ENCODE results near the gene TBX20.

TBX20 gene

DNA sequence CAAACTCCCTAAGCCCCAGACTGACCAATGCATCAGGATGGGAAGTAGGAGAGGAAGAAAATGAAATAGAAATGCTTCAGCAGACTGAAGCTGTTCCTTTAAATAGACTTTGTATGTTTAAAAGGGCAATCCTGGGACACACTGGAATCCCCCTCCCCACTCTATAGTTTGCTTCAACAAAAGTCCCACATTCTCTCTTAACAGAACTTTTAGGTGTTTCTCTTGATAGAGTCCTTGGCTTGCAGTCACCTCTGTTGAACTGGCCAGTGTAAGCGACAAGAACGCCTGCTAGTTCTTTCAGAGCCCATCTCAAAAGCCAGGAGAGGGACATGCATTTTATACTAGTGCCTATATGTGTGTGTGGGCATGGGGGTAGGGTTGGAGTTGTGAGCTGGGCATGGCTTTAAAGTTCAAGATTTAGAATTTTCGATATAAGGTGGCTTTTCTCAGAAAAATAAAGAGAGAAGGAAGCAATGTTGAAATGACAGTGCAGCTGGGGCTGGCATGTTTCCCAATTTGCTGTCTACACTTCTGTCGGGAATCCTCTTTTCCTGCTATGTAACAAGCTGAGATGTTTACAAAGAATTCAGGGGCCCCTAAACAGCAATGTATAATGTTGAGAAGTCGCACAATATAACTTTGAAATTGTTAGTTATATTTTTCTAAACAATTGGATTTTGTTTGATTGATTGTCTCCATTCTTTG is 2.1 kb downstream of the TBX20 start:
- no peak for DNase-seq (ENCODE audit: low spot score)
- TF ChIP-seq CTCF (IDR thresholded peaks at IDR 0.05; ENCODE audit: extremely low read depth, insufficient read depth, missing control alignments): no peak
- in situ Hi-C loops (cut with MboI; ENCODE audit: low pct_unique_long_range_greater_than_20kb, low sequenced_read_pairs, unreplicated experiment): no loop called here

DNA sequence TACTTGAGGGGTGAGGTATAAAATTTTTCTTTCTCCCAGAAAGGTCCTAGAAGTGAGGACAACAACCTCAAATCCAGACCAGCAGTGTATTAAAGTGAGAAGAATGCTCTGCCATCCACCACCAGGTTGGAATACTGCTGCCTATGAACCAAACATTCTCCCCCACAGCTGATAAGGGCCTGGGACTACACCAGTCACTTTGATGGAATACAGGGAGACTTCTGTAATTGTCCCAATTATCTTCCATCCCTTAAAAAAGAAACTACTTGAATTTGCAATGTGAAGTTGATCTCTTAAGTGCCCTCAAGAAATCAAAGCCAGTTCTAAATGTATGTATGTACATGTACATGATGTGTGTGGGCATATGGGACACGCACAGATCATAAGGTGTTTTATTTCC is 3.0 kb downstream of the TBX20 start:
- no peak for TF ChIP-seq CTCF (IDR thresholded peaks at IDR 0.05; ENCODE audit: extremely low read depth, insufficient read depth, missing control alignments)
- in situ Hi-C loops (cut with MboI; ENCODE audit: low pct_unique_long_range_greater_than_20kb, low sequenced_read_pairs, unreplicated experiment): no loop called here
- no peak for DNase-seq (ENCODE audit: low spot score)

GRCh38 chr7:35250452-35250851 is 3.4 kb downstream of the TBX20 start:
- no peak for DNase-seq (ENCODE audit: low spot score)
- TF ChIP-seq CTCF (IDR thresholded peaks at IDR 0.05; ENCODE audit: extremely low read depth, insufficient read depth, missing control alignments): no peak
- in situ Hi-C loops (cut with MboI; ENCODE audit: low pct_unique_long_range_greater_than_20kb, low sequenced_read_pairs, unreplicated experiment): no loop called here

GRCh38 chr7:35249537-35249907 is 4.4 kb downstream of the TBX20 start:
- no peak for TF ChIP-seq CTCF (IDR thresholded peaks at IDR 0.05; ENCODE audit: extremely low read depth, insufficient read depth, missing control alignments)
- DNase-seq (ENCODE audit: low spot score): no peak
- in situ Hi-C loops (cut with MboI; ENCODE audit: low pct_unique_long_range_greater_than_20kb, low sequenced_read_pairs, unreplicated experiment): no loop called here

DNA sequence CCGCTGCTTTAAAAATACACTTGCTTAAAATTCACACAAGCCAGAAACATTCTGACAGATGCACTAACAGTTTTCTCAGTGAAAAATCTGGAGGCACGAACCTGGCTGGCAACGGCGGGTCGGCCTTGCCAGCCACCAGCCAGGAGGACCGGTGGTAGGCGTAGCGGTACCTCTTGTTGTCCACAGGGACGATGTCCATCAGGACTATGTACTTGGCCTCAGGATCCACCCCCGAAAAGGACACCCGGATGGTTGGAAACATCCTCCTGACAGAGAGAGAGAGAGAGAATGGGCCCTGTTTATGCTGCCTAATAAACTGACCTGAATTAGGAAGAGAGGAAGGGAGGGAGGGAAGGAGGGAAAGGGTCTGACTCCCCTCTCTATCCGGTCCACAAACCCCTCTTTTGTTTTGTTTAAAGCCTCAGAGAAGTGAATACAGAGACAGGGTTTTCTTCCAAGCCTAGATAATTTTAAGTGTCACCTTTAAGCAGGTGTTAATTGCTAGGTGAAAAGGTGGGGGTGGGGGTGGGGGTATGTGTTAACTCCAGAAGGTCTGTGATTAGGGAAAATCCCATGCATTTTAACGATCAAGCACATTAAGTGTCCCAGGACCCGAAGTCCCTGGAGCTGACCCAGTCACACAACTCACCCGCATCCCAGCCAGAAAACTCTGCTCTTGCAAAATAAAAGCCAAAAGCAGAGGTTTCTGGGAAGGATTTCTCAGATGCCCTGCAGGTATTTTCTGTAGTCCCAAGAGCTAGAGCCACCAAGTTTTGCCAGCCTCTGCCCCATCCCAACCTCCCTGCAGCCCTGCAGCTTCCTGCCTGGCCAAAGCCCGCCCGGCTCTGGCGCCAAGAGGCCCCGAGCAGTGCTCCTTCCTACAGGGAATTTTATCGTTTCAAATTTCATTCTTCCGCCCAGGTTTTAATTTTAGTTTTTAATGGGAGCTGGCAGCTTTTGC is 5.0 kb downstream of the TBX20 start:
- DNase-seq (ENCODE audit: low spot score): no peak
- no peak for TF ChIP-seq CTCF (IDR thresholded peaks at IDR 0.05; ENCODE audit: extremely low read depth, insufficient read depth, missing control alignments)
- in situ Hi-C loops (cut with MboI; ENCODE audit: low pct_unique_long_range_greater_than_20kb, low sequenced_read_pairs, unreplicated experiment): no loop called here

- in situ Hi-C loops (cut with MboI; ENCODE audit: low pct_unique_long_range_greater_than_20kb, low sequenced_read_pairs, unreplicated experiment): no loop called here
- no peak for TF ChIP-seq CTCF (IDR thresholded peaks at IDR 0.05; ENCODE audit: extremely low read depth, insufficient read depth, missing control alignments)
- no peak for DNase-seq (ENCODE audit: low spot score)
Measured at GRCh38 chr7:35246819-35247218, 7.1 kb downstream of the TBX20 start.

All from GM13977 (cell line).